Activated naive CD4-positive, alpha-beta T cell treated with anti-CD3 and anti-CD28 coated beads, Interleukin-2, amount 50 U/mL, for 24 hours (primary cell): ENCODE data around the gene ZMIZ1.

Experiments used
- H3K27ac Mint-ChIP-seq: one replicate; pipeline ENCODE4 v1.8.0; 2021; ENCODE audit warnings: mild to moderate bottlenecking, mixed read lengths
- H3K27me3 Mint-ChIP-seq: one replicate; pipeline ENCODE4 v1.8.0; 2021; ENCODE audit warnings: mixed read lengths
- H3K36me3 Mint-ChIP-seq: one replicate; pipeline ENCODE4 v1.8.0; 2021; ENCODE audit warnings: mixed read lengths
- H3K4me1 Mint-ChIP-seq: one replicate; pipeline ENCODE4 v1.8.0; 2021; ENCODE audit warnings: mixed read lengths
- H3K4me3 Mint-ChIP-seq: one replicate; pipeline ENCODE4 v1.8.0; 2021; ENCODE audit warnings: mild to moderate bottlenecking, mixed read lengths
- H3K9me3 Mint-ChIP-seq: one replicate; pipeline ENCODE4 v1.8.0; 2021; ENCODE audit warnings: mixed read lengths

The ZMIZ1 gene

GRCh38 chr10:79090134-79090803, 21.5 kb downstream of the ZMIZ1 start:
- Mint-ChIP-seq H3K27me3 (no peaks in the 10 kb centered on the region), H3K4me3 (no peak overlapping the region), H3K9me3 (no peaks in the 10 kb centered on the region), H3K27ac (no peak overlapping the region), H3K4me1 (peaks cover 66% of the 10 kb centered on the region), H3K36me3 (no peaks in the 10 kb centered on the region)

- Mint-ChIP-seq H3K4me1 (peaks cover 65% of the 10 kb centered on the region), H3K27ac (no peak overlapping the region), H3K27me3 (no peaks in the 10 kb centered on the region), H3K4me3 (no peak overlapping the region), H3K9me3 (no peaks in the 10 kb centered on the region), H3K36me3 (no peaks in the 10 kb centered on the region)
These were observed 23.6 kb downstream of the ZMIZ1 start for GRCh38 chr10:79092292-79092896.

DNA sequence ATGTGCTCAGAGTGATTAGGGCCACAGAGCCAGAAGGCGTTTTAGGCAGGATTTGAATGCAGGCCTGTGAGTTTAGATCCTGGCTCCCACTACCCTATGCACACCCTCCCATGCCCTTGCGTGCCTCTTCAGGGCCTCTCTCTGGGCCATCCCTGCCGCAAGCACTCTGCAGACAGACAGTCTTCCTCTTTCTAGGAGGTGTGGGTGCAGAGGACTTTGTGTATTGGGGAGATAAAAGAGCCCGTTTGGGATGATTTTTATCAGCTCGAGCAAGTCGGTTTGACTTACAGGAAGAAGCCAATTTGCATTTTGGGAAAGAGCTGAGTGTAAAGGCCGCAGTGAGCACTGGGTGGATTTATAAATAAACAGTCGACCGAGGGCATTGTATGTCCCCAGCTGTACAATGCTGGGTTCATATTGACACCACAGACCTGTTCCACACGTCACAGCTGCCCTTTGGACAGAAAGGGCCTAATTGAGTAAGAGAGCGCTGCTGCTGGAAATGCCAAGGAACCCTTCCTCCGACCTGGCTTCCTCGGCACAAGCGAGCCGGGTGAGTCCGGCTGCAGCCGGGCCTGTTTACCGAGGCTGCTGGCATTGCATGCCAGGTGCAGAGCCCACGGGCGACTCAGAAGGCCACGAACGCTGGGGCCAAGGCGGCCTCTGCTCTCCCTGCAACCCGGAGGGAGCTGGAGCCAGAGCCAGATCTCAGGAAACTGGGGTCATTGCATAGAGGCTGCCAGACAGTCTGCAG, 25.1 kb downstream of the ZMIZ1 start:
- no peaks in the 10 kb centered on the region for H3K9me3 Mint-ChIP-seq
- H3K4me3 Mint-ChIP-seq, result peak overlapping the region; percentile 15
- H3K4me1 Mint-ChIP-seq, result peaks cover 75% of the 10 kb centered on the region
- H3K27ac Mint-ChIP-seq, result peak overlapping the region; percentile 35
- H3K27me3 Mint-ChIP-seq, result no peaks in the 10 kb centered on the region
- no peaks in the 10 kb centered on the region for H3K36me3 Mint-ChIP-seq

DNA sequence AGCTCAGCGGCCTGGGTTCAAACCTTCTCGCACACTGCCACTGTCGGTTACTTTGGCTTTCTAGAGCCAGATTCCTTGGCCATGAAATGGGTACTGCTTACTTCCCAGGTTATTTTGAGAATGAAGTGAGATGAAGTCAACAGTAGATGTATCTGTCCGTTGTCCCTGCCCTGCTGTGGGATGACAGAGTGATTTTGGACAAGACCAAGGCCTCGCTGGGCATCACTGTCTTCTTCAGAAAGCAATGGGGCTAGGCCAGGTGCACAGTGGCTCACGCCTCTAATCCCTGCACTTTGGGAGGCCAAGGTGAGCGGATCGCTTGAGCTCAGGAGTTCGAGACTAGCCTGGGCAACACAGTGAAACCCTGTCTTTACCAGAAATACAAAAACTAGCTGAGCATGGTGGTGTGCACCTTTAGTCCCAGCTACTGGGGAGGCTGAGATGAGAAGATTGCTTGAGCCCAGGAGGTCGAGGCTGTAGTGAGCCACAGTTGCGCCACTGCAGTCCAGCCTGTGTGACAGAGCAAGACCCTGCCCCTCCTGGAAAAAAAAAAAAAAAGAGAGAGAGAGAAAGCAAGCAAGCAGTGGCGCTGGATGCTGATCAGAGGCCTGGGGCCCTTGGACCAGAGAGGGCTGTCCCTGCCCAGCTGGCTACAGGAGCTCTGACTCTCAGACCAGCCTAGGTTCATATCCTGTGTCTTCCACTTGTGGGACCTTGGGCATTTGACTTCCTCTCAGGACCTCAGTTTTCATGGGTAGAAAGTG, 25.8 kb downstream of the ZMIZ1 start:
- Mint-ChIP-seq H3K27me3 (no peaks in the 10 kb centered on the region), H3K36me3 (no peaks in the 10 kb centered on the region), H3K4me3 (no peak overlapping the region), H3K4me1 (peaks cover 70% of the 10 kb centered on the region), H3K9me3 (no peaks in the 10 kb centered on the region), H3K27ac (no peak overlapping the region)

DNA sequence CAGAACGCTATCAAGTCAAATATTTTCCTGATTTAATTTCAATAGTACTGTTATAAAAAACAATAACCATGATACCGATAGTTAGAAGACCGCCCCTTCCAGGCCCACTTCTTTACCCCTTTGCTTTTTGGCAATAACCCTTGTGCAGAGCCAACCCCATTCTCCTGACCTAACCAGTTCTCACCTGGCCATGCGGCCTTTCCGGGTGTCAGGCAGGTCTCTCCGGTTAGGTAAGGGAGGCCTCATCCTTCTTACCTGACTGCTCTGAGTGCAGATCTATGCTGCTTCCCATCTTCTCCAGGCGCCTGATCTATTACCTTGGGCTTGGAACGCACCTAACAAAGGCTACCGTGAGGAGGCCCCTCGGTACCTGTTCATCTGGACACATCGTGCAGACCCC, 26.6 kb downstream of the ZMIZ1 start:
- Mint-ChIP-seq H3K9me3 (no peaks in the 10 kb centered on the region), H3K27me3 (no peaks in the 10 kb centered on the region), H3K4me1 (peaks cover 71% of the 10 kb centered on the region), H3K36me3 (no peaks in the 10 kb centered on the region), H3K4me3 (no peak overlapping the region), H3K27ac (no peak overlapping the region)

DNA sequence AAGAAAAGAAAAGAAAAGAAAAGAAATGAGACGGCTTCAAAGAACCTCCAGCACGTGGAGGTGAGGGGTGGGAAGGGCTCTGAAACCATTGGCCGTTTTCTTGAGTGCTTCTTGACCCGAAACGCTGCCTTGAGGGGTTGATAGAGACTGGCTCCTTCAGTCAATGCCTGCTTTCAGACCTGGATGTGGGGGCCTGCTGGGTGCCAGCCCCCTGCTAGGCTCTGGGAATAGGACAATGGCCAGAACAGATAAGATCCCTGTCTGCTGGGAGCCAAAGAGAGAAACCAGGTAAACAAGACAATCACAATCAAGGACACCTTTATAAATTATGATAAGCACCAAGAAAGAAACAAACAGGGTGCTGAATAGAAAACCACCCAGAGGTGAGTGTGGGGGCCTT, 27.7 kb downstream of the ZMIZ1 start:
- peaks cover 73% of the 10 kb centered on the region for H3K4me1 Mint-ChIP-seq
- H3K36me3 Mint-ChIP-seq, result no peaks in the 10 kb centered on the region
- H3K27ac Mint-ChIP-seq, result no peak overlapping the region
- no peak overlapping the region for H3K4me3 Mint-ChIP-seq
- no peaks in the 10 kb centered on the region for H3K27me3 Mint-ChIP-seq
- no peaks in the 10 kb centered on the region for H3K9me3 Mint-ChIP-seq

GRCh38 chr10:79097021-79097872, 28.5 kb downstream of the ZMIZ1 start:
- no peak overlapping the region for H3K27ac Mint-ChIP-seq
- H3K4me3 Mint-ChIP-seq, result no peak overlapping the region
- H3K27me3 Mint-ChIP-seq, result no peaks in the 10 kb centered on the region
- no peaks in the 10 kb centered on the region for H3K36me3 Mint-ChIP-seq
- peaks cover 74% of the 10 kb centered on the region for H3K4me1 Mint-ChIP-seq
- no peaks in the 10 kb centered on the region for H3K9me3 Mint-ChIP-seq

GRCh38 chr10:79098061-79098460, 29.3 kb downstream of the ZMIZ1 start:
- Mint-ChIP-seq H3K4me1 (peaks cover 75% of the 10 kb centered on the region), H3K9me3 (no peaks in the 10 kb centered on the region)

GRCh38 chr10:79098596-79099015, 29.8 kb downstream of the ZMIZ1 start:
- Mint-ChIP-seq H3K4me3 (no peak overlapping the region), H3K9me3 (no peaks in the 10 kb centered on the region), H3K4me1 (peaks cover 76% of the 10 kb centered on the region), H3K27ac (no peak overlapping the region), H3K36me3 (no peaks in the 10 kb centered on the region), H3K27me3 (no peaks in the 10 kb centered on the region)

More at GRCh38 chr10:79098061-79098460, 29.3 kb downstream of the ZMIZ1 start:
- Mint-ChIP-seq H3K4me3 (no peak overlapping the region), H3K27me3 (no peaks in the 10 kb centered on the region), H3K27ac (no peak overlapping the region), H3K36me3 (no peaks in the 10 kb centered on the region)

DNA sequence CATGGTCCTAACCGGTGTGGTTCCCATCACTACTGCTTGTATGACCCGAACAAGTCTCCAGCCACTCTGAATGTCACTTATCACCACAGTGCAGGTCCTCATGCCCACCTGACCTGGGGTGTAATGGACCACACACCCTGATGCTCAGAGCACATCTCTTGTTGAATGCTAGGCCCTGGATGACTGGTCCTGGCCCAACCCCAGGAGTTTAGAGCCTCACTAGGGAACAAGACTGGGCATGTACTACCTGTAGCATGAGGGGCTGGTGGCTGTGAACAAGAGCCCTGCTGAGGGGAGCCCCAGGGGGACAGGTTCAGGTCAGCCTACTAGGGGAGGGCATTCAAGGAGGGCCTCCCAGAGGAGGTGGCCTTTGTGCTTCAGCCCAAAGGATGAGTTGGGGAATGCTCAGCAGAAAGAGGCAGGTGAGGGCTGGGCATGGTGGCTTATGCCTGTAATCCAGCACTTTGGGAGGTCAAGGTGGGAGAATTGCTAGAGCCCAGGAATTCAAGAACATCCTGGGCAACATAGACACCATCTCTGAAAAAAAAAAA, 31.2 kb downstream of the ZMIZ1 start:
- H3K27me3 Mint-ChIP-seq, result no peaks in the 10 kb centered on the region
- H3K27ac Mint-ChIP-seq, result no peak overlapping the region
- no peak overlapping the region for H3K4me3 Mint-ChIP-seq
- peaks cover 79% of the 10 kb centered on the region for H3K4me1 Mint-ChIP-seq
- no peaks in the 10 kb centered on the region for H3K36me3 Mint-ChIP-seq
- no peaks in the 10 kb centered on the region for H3K9me3 Mint-ChIP-seq

DNA sequence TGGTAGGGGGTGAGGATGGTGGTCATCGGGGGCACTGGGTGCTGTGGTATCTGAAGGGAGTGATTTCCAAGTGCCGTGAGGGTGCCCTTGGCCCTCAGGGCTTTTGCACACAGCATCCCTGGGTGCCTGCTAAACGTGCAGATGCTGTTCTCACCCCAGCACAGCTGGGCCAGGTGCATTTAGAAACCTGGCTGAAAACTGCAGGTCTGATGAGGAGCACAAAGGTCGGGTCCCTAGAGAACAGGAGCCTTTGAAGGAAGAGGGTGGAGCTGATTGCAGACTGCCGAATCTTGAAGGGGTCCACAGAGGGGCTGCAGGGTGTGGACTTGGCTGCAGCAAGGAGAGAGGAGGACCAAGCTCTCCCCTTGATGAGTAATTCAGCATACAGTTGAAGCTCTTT, 32.0 kb downstream of the ZMIZ1 start:
- H3K36me3 Mint-ChIP-seq, result no peaks in the 10 kb centered on the region
- no peaks in the 10 kb centered on the region for H3K27me3 Mint-ChIP-seq
- H3K9me3 Mint-ChIP-seq, result no peaks in the 10 kb centered on the region
- H3K27ac Mint-ChIP-seq, result no peak overlapping the region
- H3K4me1 Mint-ChIP-seq, result peaks cover 75% of the 10 kb centered on the region
- no peak overlapping the region for H3K4me3 Mint-ChIP-seq

GRCh38 chr10:79101560-79102497, 33.1 kb downstream of the ZMIZ1 start:
- H3K9me3 Mint-ChIP-seq, result no peaks in the 10 kb centered on the region
- H3K36me3 Mint-ChIP-seq, result no peaks in the 10 kb centered on the region
- H3K4me1 Mint-ChIP-seq, result peaks cover 68% of the 10 kb centered on the region
- no peak overlapping the region for H3K27ac Mint-ChIP-seq
- no peaks in the 10 kb centered on the region for H3K27me3 Mint-ChIP-seq
- no peak overlapping the region for H3K4me3 Mint-ChIP-seq

DNA sequence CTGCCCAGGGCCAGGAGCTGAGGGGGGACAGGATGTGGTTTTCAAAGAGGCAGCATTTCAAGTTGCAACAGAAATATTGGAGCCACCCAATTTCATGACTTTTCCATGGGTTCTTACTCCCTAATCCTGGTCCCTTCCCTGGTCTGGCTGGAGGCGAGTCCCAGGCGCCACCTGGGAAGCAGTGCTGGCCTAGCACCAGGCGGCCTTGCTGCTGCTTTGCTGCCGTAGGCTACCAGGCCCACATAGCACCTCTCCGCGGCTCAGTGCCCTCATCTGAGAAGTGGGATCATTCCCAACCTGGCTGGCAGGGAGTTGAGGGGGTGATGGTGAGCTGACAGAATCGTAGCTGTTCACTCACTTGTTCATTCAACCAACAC, 33.7 kb downstream of the ZMIZ1 start:
- Mint-ChIP-seq H3K27ac (no peak overlapping the region), H3K27me3 (no peaks in the 10 kb centered on the region), H3K4me1 (peaks cover 68% of the 10 kb centered on the region), H3K4me3 (no peak overlapping the region), H3K9me3 (no peaks in the 10 kb centered on the region), H3K36me3 (no peaks in the 10 kb centered on the region)

DNA sequence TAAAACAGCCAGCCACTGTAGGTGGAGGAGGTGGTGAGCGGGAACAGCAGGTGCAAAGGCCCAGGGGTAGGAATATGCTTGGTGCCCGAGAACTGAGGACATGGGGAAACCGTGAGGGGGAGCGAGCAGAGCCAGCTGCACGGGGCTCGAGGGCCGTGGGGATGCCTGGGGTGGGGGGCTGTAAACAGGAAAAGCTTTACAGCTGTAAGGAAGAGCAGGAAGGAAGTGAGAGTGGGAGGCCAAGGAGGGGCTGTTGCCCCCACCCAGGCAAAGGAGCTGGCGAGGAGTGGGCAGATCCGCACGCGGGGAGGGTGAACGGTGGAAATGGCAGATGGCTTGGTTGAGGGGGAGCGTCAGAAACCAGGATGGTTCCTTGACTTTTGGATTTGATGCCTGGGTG, 34.4 kb downstream of the ZMIZ1 start:
- Mint-ChIP-seq H3K36me3 (no peaks in the 10 kb centered on the region), H3K4me1 (peaks cover 61% of the 10 kb centered on the region), H3K27ac (peak overlapping the region; percentile 41), H3K9me3 (no peaks in the 10 kb centered on the region), H3K27me3 (no peaks in the 10 kb centered on the region), H3K4me3 (no peak overlapping the region)
